Kidney glomerular epithelial cell (primary cell): ENCODE measurements around the gene KIFC3.
A peak's percentile ranks its signal among the peaks of the same experiment; 100 is the strongest.
"Not testable (repeated sequence)": the region's sequence is repeated elsewhere in the genome, so short reads cannot be mapped to it uniquely, and the experiment has no call there.

Experiments used
- DNase-seq: peaks from one replicate; lab custom pipeline; 2025; lab: John Stamatoyannopoulos, UW

Gene KIFC3

GRCh38 chr16:57739756-57740422, 62.4 kb downstream of the KIFC3 start:
- no peak for DNase-seq

- DNase-seq = no peak
Measured at GRCh38 chr16:57738844-57739243, 63.4 kb downstream of the KIFC3 start.

GRCh38 chr16:57736419-57737351, 65.6 kb downstream of the KIFC3 start:
- peak; percentile 82 for DNase-seq

- no peak for DNase-seq
Measured at GRCh38 chr16:57735755-57736418, 66.4 kb downstream of the KIFC3 start, which contains the start of gene KATNB1. Gene KATNB1 (plus strand): TSS chr16:57735770. CDS start chr16:57737244, 1,474 bp downstream.

- peak; percentile 100 for DNase-seq
Measured at GRCh38 chr16:57734925-57735754, 67.2 kb downstream of the KIFC3 start.

- DNase-seq = no peak
Measured at GRCh38 chr16:57734308-57734924, 67.9 kb downstream of the KIFC3 start.

GRCh38 chr16:57732714-57733113, 69.6 kb downstream of the KIFC3 start:
- no peak for DNase-seq

GRCh38 chr16:57732037-57732436, 70.3 kb downstream of the KIFC3 start:
- no peak for DNase-seq

- DNase-seq = no peak
Measured at GRCh38 chr16:57730771-57731730, 71.2 kb downstream of the KIFC3 start.

GRCh38 chr16:57729852-57730251, 72.4 kb downstream of the KIFC3 start:
- DNase-seq = not testable (repeated sequence)

GRCh38 chr16:57729182-57729484, 73.2 kb downstream of the KIFC3 start:
- no peak for DNase-seq

- DNase-seq = no peak
Measured at GRCh38 chr16:57728336-57729181, 73.7 kb downstream of the KIFC3 start.

- DNase-seq = no peak
Measured at GRCh38 chr16:57727610-57728009, 74.7 kb downstream of the KIFC3 start.

GRCh38 chr16:57726433-57726947, 75.8 kb downstream of the KIFC3 start:
- DNase-seq = no peak

GRCh38 chr16:57725976-57726375, 76.3 kb downstream of the KIFC3 start:
- DNase-seq = no peak

- DNase-seq = no peak
Measured at GRCh38 chr16:57725554-57725953, 76.7 kb downstream of the KIFC3 start.

GRCh38 chr16:57725151-57725550, 77.1 kb downstream of the KIFC3 start:
- DNase-seq = no peak

GRCh38 chr16:57724531-57724930, 77.8 kb downstream of the KIFC3 start:
- DNase-seq = no peak

GRCh38 chr16:57723170-57723569, 79.1 kb downstream of the KIFC3 start:
- peak; percentile 16 for DNase-seq
